ENCODE results near the gene FAT3. TPM values are rescaled to one million over a fixed set of nuclear protein-coding genes. Genes with fewer than 3 reads are reported as not detected.

FAT3 gene
- total and polyA plus RNA-seq, 2 of the 4 experiments (the other 2 are of a cell fraction) = 0.53 to 2.9 TPM

GRCh38 chr11:92219476-92219875 is 5.1 kb upstream of the FAT3 start:
- Histone ChIP-seq H3K9me3 (ENCODE audit: control insufficient read depth, insufficient read depth, low read length) (no peaks in the 10 kb centered on the region), H4K20me1 (ENCODE audit: insufficient read depth, low read length) (no peaks in the 10 kb centered on the region), H3K23ac (ENCODE audit: low read depth, low read length) (no peak overlapping the region), H3K18ac (ENCODE audit: low read depth, low read length) (no peak overlapping the region), H2BK15ac (ENCODE audit: low read depth, low read length) (no peak overlapping the region), H3K79me1 (ENCODE audit: low read depth in 1 of 2, low read length in 2 of 2) (no peaks in the 10 kb centered on the region), H2AK9ac (replicated peaks; ENCODE audit: low read depth, low read length, poor library complexity) (no peak overlapping the region), H2BK20ac (ENCODE audit: low read depth, low read length) (no peak overlapping the region), H3K9ac (ENCODE audit: low read depth, low read length) (no peak overlapping the region), H2AK5ac (ENCODE audit: low read depth, low read length) (no peak overlapping the region), H4K91ac (ENCODE audit: insufficient read depth, low read depth, low read length) (no peak overlapping the region), H3K56ac (ENCODE audit: extremely low read depth, insufficient read depth, low read length) (no peak overlapping the region), H2BK5ac (ENCODE audit: low read depth, low read length, poor library complexity, severe bottlenecking) (no peak overlapping the region), H3K4me2 (ENCODE audit: low read depth, low read length) (no peak overlapping the region), H2AFZ (replicated peaks; ENCODE audit: low read length, poor library complexity) (no peak overlapping the region), H4K5ac (ENCODE audit: low read depth, low read length) (no peak overlapping the region), H3K9me1 (ENCODE audit: insufficient read depth, low read length) (no peaks in the 10 kb centered on the region), H4K8ac (ENCODE audit: low read depth in 2 of 2, low read length in 2 of 2) (no peak overlapping the region), H2BK120ac (ENCODE audit: low read depth, low read length) (no peak overlapping the region), H3K4ac (ENCODE audit: low read depth, low read length) (no peak overlapping the region), H3K4me3 (ENCODE audit: insufficient read depth, low read depth, low read length) (no peak overlapping the region), H3K27me3 (ENCODE audit: control insufficient read depth, insufficient read depth, low read length) (peaks cover 17% of the 10 kb centered on the region), H3K36me3 (ENCODE audit: control insufficient read depth, insufficient read depth, low read length) (no peaks in the 10 kb centered on the region), H3K4me1 (ENCODE audit: control insufficient read depth, insufficient read depth, low read length) (no peaks in the 10 kb centered on the region), H3K27ac (ENCODE audit: insufficient read depth, low read length) (no peak overlapping the region), H3K14ac (replicated peaks; ENCODE audit: low read depth, low read length) (no peak overlapping the region)
- dilution Hi-C loops (cut with HindIII; ENCODE audit: low sequenced_read_pairs, unreplicated experiment) = no loop called here
- POLR2A ChIA-PET (ENCODE audit: unreplicated experiment) = no interaction called here
- no TSS peak for BruUV-seq (replicated peaks)
- no CpG with 5 or more reads among the region's 4 CpGs for WGBS, 2 experiments (ENCODE audit: extremely low coverage in 2 of 2, insufficient read length in 1 of 2)
- in situ Hi-C loops (cut with MboI; ENCODE audit: low sequenced_read_pairs) = loop anchor here (10.0 to 25.0 kb wide), 2 partner anchors 318 to 665 kb away; no protein-coding TSS in a partner anchor
- no peak for DNase-seq
- no peak for ATAC-seq (ENCODE audit: low read depth)
- CTCF ChIA-PET = no interaction called here
- no peak for TF ChIP-seq POLR2A (IDR thresholded peaks at IDR 0.05; ENCODE audit: low read depth, low read length)
- TF ChIP-seq FOS (IDR thresholded peaks at IDR 0.05; ENCODE audit: low read depth, low read length) = no peak
- no peak for TF ChIP-seq CHD1 (IDR thresholded peaks at IDR 0.05; ENCODE audit: low read depth, low read length)
- TF ChIP-seq SMC3 (IDR thresholded peaks at IDR 0.05; ENCODE audit: low read depth, low read length) = no peak
- TF ChIP-seq CTCF (conservative IDR thresholded peaks at IDR 0.05; ENCODE audit: low read depth, low read length) = no peak
- TF ChIP-seq RAD21 (IDR thresholded peaks at IDR 0.05; ENCODE audit: low read length) = no peak
- TF ChIP-seq MXI1 (IDR thresholded peaks at IDR 0.05; ENCODE audit: borderline replicate concordance, low read depth, low read length) = no peak
- no peak for TF ChIP-seq RCOR1 (IDR thresholded peaks at IDR 0.05; ENCODE audit: insufficient replicate concordance, low read length)
- TF ChIP-seq RFX5 (IDR thresholded peaks at IDR 0.05; ENCODE audit: low read depth, low read length) = no peak
- TF ChIP-seq MAZ (IDR thresholded peaks at IDR 0.05; ENCODE audit: borderline replicate concordance, low read depth, low read length) = no peak
- no peak for TF ChIP-seq BHLHE40 (IDR thresholded peaks at IDR 0.05; ENCODE audit: low read depth, low read length)
- no peak for TF ChIP-seq NFE2L2 (IDR thresholded peaks at IDR 0.05; ENCODE audit: low read depth, low read length)
- no peak for TF ChIP-seq USF2 (IDR thresholded peaks at IDR 0.05; ENCODE audit: low read depth, low read length)
- no peak for TF ChIP-seq MAFK (IDR thresholded peaks at IDR 0.05; ENCODE audit: low read depth, low read length)
- TF ChIP-seq CEBPB (IDR thresholded peaks at IDR 0.05; ENCODE audit: low read depth, low read length) = no peak
- intact Hi-C loops (cut with micrococcal nuclease) = loop anchor here (10.0 kb wide), 1 partner anchor 55 kb away; no protein-coding TSS in a partner anchor

Data from IMR-90 (cell line).